ENCODE measurements around the gene ZKSCAN5. TPM values are rescaled to one million over a fixed set of nuclear protein-coding genes. Genes with fewer than 3 reads are reported as not detected.

The ZKSCAN5 gene
- total and polyA plus RNA-seq, 2 of the 8 experiments (the other 6 are each of a cell fraction or from before 2014, with no cell fraction given) = 5.3 to 13.5 TPM

GRCh38 chr7:99497766-99498545 lies 6.5 kb upstream of the ZKSCAN5 start (continued):
- TF ChIP-seq BCL11A (IDR thresholded peaks at IDR 0.05; ENCODE audit: low read depth in 2 of 2, low read length in 2 of 2) = no peak
- no peak for TF ChIP-seq RBBP5 (IDR thresholded peaks at IDR 0.05; ENCODE audit: borderline replicate concordance, low read depth, low read length)
- no peak for TF ChIP-seq YY1 (IDR thresholded peaks at IDR 0.05; ENCODE audit: low read depth, low read length)
